BJ (cell line): ENCODE measurements around the gene NCOA1. TPM values are rescaled to one million over a fixed set of nuclear protein-coding genes. Genes with fewer than 3 reads are reported as not detected.
"Not testable (repeated sequence)": the region's sequence is repeated elsewhere in the genome, so short reads cannot be mapped to it uniquely, and the experiment has no call there.

Source experiments
- CTCF ChIA-PET: fragments of 350-600 bp; formaldehyde crosslinking; extraction: SDS; loops from one replicate; lab custom pipeline; 2021; ENCODE audit warnings: antibody characterized with exemption, inconsistent platforms; lab: Yijun Ruan, JAX
- POLR2A ChIA-PET: fragments of 300-600 bp; sonication (Branson Sonifier 250); formaldehyde crosslinking; extraction: SDS; loops from one replicate; lab custom pipeline; 2021; ENCODE audit warnings: antibody characterized with exemption; lab: Charles Lee
- DNase-seq: peaks from one replicate; pipeline ENCODE4 v3.0.0-alpha.2; 2011; ENCODE audit warnings: low read depth
- H3K27me3 ChIP-seq: 2 replicates; pipeline ENCODE4 v1.6.0; 2011; ENCODE audit warnings: low read length; ENCODE audit not compliant: control insufficient read depth, insufficient read depth
- H3K36me3 ChIP-seq: 2 replicates; pipeline ENCODE4 v1.5.1; 2011; ENCODE audit warnings: low read length; ENCODE audit not compliant: control insufficient read depth, insufficient read depth
- H3K4me3 ChIP-seq: 2 replicates; pipeline ENCODE4 v1.5.1; 2011; ENCODE audit warnings: low read depth, mild to moderate bottlenecking, control low read depth, low read length
- CTCF ChIP-seq: IDR thresholded peaks from 2 replicates; pipeline ENCODE4 v1.5.1; 2011; ENCODE audit warnings: low read depth, mild to moderate bottlenecking, control low read depth, inconsistent platforms, low read length, moderate library complexity; ENCODE audit not compliant: insufficient read depth
- polyA plus RNA-seq: library from polyadenylated mRNA; depleted of rRNA; stranded (reverse); fragments of >200 nt; gene quantifications from 2 replicates; pipeline ENCODE4 v1.2.3, GENCODE V29; 2011

Gene NCOA1
- polyA plus RNA-seq, 1 experiment = 16.0 TPM

GRCh38 chr2:24544456-24545115 lies 53.5 kb downstream of the NCOA1 start:
- ChIA-PET POLR2A (no interaction called here), CTCF (no interaction called here)
- Histone ChIP-seq H3K27me3 (no peaks in the 10 kb centered on the region), H3K4me3 (no peak overlapping the region), H3K36me3 (no peaks in the 10 kb centered on the region)
- no peak for DNase-seq
- TF ChIP-seq CTCF = no peak

DNA sequence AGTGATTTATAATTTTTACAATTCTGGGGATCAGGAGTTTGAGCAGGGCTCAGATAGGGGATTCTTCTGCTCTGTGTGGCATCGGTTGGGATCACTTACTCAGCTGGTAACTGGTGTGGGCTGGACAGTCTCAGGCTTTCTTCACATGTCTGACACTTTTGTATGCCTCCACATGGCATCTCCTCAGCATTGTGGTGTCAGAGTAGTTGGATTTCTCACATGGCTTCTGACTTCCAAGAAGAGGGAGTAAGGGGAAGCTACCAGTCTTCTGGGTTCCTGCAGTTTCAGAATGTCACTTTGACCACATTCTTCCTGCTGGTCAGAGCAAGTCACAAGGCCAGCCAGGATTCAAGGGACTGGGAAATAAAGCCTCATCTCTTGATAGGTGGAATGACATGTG lies 55.6 kb downstream of the NCOA1 start:
- DNase-seq = no peak
- TF ChIP-seq CTCF = no peak
- Histone ChIP-seq H3K27me3 (no peaks in the 10 kb centered on the region), H3K36me3 (no peaks in the 10 kb centered on the region), H3K4me3 (no peak overlapping the region)
- POLR2A ChIA-PET = no interaction called here
- CTCF ChIA-PET = no interaction called here

GRCh38 chr2:24548058-24548457 lies 57.0 kb downstream of the NCOA1 start:
- Histone ChIP-seq H3K36me3 (no peaks in the 10 kb centered on the region), H3K27me3 (no peaks in the 10 kb centered on the region), H3K4me3 (no peak overlapping the region)
- POLR2A ChIA-PET = no interaction called here
- no peak for DNase-seq
- CTCF ChIA-PET = no interaction called here
- TF ChIP-seq CTCF = no peak

- POLR2A ChIA-PET, H3K27me3 ChIP-seq, CTCF ChIA-PET, H3K36me3 ChIP-seq, DNase-seq, H3K4me3 ChIP-seq: not testable (repeated sequence)
Measured at GRCh38 chr2:24550301-24550700, 59.2 kb downstream of the NCOA1 start.

DNA sequence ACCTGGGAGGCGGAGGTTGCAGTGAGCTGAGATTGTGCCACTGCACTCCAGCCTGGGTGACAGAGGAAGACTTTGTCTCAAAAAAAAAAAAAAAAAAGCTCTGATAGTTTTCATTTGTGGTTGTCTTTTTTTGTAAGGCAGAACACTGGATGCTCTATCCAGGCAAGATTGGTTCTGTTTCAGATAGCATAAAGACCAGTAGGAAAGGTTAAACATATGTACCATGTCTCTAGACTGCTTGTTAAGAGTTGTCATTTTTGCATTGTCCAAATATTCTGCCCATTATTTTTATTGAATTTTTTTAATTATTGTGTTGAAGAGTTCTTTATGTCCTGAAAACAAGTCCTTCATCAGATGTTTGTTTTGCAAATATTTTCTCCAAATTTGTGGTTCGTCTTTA lies 60.0 kb downstream of the NCOA1 start:
- no peak for DNase-seq
- POLR2A ChIA-PET = no interaction called here

More for the DNA sequence above, 60.0 kb downstream of the NCOA1 start:
- CTCF ChIA-PET = no interaction called here
- TF ChIP-seq CTCF = no peak
- Histone ChIP-seq H3K36me3 (no peaks in the 10 kb centered on the region), H3K27me3 (no peaks in the 10 kb centered on the region), H3K4me3 (no peak overlapping the region)
